Keratinocyte (primary cell): ENCODE data around the gene ANKS1A.

Experiments
- EZH2 ChIP-seq: IDR thresholded peaks from one replicate; pipeline ENCODE4 v1.6.1; 2012; ENCODE audit warnings: inconsistent platforms, mild to moderate bottlenecking, low read length, moderate library complexity
- TF ChIP-seq, protein P1 (sequence below), 3 experiments: IDR thresholded peaks in 1 of 3; conservative IDR thresholded peaks in 1 of 3; optimal IDR thresholded peaks in 1 of 3; 2 replicates in 2 of 3; 3 replicates in 1 of 3; pipeline versions ENCODE3 to v1.5.1; 2011; ENCODE audit warnings: low read length in 3 of 3, mild to moderate bottlenecking in 3 of 3, moderate library complexity in 2 of 3, control low read depth in 1 of 3, inconsistent platforms in 1 of 3; ENCODE audit not compliant: insufficient read depth in 2 of 3; ENCODE audit errors: extremely low read depth in 1 of 3

- TF ChIP-seq, protein P1, sequence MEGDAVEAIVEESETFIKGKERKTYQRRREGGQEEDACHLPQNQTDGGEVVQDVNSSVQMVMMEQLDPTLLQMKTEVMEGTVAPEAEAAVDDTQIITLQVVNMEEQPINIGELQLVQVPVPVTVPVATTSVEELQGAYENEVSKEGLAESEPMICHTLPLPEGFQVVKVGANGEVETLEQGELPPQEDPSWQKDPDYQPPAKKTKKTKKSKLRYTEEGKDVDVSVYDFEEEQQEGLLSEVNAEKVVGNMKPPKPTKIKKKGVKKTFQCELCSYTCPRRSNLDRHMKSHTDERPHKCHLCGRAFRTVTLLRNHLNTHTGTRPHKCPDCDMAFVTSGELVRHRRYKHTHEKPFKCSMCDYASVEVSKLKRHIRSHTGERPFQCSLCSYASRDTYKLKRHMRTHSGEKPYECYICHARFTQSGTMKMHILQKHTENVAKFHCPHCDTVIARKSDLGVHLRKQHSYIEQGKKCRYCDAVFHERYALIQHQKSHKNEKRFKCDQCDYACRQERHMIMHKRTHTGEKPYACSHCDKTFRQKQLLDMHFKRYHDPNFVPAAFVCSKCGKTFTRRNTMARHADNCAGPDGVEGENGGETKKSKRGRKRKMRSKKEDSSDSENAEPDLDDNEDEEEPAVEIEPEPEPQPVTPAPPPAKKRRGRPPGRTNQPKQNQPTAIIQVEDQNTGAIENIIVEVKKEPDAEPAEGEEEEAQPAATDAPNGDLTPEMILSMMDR (optimal IDR thresholded peaks at IDR 0.05 in 1 of 3, IDR thresholded peaks at IDR 0.05 in 1 of 3, conservative IDR thresholded peaks at IDR 0.05 in 1 of 3; ENCODE audit: extremely low read depth in 1 of 3, insufficient read depth in 2 of 3, low read length in 3 of 3): no peak
- TF ChIP-seq EZH2: no peak
Observed at GRCh38 chr6:34920097-34920496, 31.0 kb downstream of the ANKS1A start.
